NCI-H187 treated with DMSO at 0.1 percent for 48 hours (cell line): ENCODE measurements around the gene ZNF511.
A peak's percentile ranks its signal among the peaks of the same experiment; 100 is the strongest.
"Not testable (repeated sequence)": the region's sequence is repeated elsewhere in the genome, so short reads cannot be mapped to it uniquely, and the experiment has no call there.

ENCODE experiments used
- DNase-seq: peaks from one replicate; lab custom pipeline; 2025; lab: John Stamatoyannopoulos, UW

The ZNF511 gene, protein sequence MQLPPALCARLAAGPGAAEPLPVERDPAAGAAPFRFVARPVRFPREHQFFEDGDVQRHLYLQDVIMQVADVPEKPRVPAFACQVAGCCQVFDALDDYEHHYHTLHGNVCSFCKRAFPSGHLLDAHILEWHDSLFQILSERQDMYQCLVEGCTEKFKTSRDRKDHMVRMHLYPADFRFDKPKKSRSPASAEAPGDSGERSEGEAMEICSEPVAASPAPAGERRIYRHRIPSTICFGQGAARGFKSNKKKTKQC

GRCh38 chr10:133308421-133309099, at the start of gene ZNF511, which contains the start of gene TUBGCP2:
Gene ZNF511 (plus strand): TSS chr10:133308914. CDS start chr10:133308944, 30 bp downstream.
Gene TUBGCP2 (minus strand): TSS chr10:133308872. CDS start chr10:133302941, 5,931 bp downstream.
- no peak for DNase-seq

GRCh38 chr10:133259602-133259989, 49.1 kb upstream of the ZNF511 start:
- DNase-seq, result no peak

GRCh38 chr10:133260895-133261725, 47.6 kb upstream of the ZNF511 start:
- DNase-seq, result no peak

- no peak for DNase-seq
Observed at GRCh38 chr10:133261726-133262325, 46.9 kb upstream of the ZNF511 start.

- DNase-seq, result peak; percentile 37
Observed at GRCh38 chr10:133262696-133263095, 46.0 kb upstream of the ZNF511 start.

GRCh38 chr10:133263674-133264073, 45.0 kb upstream of the ZNF511 start:
- no peak for DNase-seq

DNA sequence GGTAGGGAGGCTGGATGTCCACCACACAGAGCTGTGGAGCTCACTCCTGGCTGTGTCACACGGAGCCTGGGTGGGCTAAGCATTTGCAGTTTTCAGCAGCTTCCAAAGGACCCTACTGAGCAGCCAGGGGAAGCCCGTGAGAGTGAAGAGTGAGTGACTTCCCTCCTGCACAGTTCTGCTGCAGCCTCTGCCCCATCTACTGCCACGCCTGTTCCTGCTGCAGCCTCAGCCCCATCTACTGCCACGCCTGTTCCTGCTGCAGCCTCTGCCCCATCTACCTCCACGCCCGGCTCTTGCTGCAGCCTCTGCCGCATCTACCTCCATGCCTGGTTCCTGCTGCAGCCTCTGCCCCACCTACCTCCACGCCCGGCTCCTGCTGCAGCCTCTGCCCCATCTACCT, 44.3 kb upstream of the ZNF511 start:
- no peak for DNase-seq

DNA sequence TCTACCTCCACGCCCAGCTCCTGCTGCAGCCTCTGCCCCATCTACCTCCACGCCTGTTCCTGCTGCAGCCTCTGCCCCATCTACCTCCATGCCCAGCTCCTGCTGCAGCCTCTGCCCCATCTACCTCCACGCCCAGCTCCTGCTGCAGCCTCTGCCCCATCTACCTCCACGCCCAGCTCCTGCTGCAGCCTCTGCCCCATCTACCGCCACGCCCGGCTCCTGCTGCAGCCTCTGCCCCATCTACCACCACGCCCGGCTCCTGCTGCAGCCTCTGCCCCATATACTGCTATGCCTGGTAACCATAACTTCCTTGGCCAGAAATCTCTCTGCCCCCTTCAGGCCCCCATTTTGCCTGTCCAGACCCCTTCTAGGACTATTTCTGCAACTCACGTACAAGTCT, 43.7 kb upstream of the ZNF511 start:
- DNase-seq, result not testable (repeated sequence)

- DNase-seq, result no peak
Observed at GRCh38 chr10:133266056-133266795, 42.5 kb upstream of the ZNF511 start.

DNA sequence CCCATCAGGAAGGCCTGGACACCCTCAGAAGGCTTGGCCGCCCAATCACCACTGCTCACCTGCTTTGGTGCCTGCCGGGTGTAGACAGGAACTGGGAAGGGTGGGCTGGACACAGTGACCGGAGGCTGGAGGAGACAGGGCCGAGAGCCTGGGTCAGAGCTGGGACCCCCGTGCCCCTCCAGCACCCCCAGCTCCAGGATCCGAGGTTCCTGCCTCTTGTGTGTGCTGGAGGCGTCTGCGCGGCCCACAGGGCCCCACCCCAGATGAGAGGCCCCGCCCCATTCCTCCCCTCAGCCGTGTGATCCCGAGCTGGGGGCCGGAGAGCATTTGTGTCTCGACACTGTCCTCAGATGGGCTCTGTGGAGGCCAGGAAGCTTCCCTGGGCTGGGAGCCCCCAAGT, 41.4 kb upstream of the ZNF511 start:
- DNase-seq, result no peak

DNA sequence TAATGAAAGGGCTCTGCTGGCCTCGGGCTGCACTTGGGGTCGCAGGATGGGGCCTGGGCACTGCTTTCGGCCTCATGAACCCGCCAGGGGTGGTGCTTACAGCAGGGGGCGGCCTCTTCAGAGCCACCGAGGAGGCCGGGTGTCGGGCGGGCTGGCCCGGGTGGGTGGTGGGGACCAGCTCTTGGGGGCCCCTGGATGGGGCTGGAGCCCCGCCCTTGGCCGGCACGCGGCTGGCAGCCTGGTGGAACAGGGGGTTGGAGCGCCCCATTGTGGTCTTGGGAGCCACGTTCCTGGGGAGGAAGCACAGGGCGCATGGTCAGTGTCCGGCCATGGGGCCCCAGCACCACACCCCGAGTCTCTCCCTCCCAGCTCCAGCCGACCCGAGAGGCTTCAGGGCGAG, 40.9 kb upstream of the ZNF511 start:
- no peak for DNase-seq

DNA sequence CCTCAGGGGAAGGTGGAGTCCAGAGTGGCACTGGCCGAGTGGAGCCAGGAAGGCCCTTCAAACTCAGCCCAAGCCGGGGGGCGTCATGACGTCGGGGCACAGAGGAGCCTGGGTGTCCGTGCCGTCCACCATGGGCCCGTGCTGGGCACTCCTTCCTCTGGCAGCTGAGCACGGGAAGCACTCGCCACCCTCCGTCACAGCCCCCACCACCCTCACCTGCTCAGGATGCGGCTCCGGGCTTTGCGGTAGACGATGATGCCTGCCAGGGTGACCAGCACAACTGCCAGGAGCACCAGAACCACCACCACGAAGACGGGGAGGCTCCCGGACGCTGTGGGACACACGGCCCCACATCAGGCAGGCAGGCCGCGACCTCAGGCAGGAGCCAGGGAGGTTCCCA, 40.2 kb upstream of the ZNF511 start:
- DNase-seq, result no peak

- DNase-seq, result no peak
Observed at GRCh38 chr10:133269367-133269766, 39.3 kb upstream of the ZNF511 start.

GRCh38 chr10:133270204-133270603, 38.5 kb upstream of the ZNF511 start:
- DNase-seq, result no peak

DNA sequence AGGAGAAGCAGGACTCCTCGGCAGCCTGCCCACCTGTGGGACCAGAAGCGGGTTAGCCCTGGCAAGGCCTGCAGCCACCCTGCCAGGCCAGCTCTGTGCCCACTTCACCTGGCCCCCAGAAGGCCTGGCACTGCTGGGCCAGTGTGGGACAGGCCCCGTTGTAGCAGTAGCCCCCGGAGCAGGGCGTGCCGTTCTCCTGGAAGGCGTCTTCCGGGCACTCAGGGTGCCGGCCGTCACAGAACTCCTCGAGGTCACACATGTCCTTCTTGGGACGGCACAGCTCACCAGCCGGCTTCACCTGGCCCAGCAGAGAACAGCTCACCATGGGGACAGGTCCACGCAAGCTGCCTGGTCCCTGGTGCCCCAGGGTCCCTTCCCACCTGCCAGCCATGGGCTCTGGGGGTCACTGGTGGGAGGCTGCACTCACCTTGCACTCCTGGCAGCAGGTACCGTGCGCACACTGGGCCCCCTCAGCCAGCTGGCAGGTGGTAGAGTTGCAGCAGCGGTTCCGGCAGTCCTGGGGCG, 37.9 kb upstream of the ZNF511 start:
- no peak for DNase-seq

- DNase-seq, result no peak
Observed at GRCh38 chr10:133271521-133272300, 37.0 kb upstream of the ZNF511 start.

DNA sequence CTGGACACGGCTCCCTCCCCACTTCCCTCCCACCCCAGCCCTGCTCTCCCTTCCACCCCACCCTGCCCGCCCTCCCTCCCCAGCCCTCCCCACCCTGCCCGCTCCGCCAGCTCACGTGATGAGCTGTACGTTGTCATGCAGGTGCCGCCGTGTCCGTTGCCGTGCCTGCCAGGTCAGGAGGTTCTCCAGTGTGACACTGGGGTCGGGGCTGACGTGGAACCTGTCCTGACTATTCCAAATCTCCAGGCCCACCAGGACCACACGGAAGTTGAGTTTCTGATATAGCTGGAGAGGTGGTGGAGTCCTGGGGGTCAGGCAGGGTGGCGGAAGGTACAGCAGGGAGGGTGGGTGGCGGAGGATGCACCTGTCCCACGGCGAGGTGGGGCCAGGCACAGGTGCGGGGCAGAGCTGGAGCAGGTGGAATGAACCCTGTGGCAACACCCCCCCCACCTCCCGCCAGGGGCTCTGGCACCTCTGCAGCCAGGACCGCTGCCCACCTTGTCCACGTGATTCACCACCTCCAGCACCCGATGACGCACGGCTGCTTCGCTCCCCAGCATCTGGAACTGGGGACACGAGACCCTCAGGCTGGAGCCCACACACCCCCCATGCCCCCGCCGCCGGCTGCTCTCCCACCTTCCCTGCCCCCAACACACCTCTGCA, 36.3 kb upstream of the ZNF511 start:
- DNase-seq, result no peak

DNA sequence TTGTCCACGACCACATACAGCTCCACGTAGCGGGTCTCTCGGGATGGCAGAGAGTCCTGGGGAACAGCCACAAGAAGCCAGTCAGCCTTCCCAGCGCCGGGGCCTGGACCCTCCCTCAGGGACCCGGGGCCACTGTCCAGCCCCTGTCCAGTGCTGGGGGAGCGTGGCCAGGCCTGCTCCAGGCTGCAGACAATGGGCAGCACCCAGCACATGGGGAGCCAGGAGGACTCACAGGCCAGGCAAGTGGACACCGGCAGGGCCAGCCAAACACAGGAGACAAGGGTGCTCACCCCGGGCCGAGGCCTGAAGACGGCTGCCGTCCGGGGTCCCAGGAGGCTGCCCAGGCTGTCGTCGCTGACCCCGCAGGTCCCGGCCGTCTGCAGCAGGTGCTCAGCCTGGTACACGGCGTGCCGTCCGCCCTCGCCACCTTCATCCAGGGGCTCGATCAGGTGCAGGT, 35.7 kb upstream of the ZNF511 start:
- no peak for DNase-seq

DNA sequence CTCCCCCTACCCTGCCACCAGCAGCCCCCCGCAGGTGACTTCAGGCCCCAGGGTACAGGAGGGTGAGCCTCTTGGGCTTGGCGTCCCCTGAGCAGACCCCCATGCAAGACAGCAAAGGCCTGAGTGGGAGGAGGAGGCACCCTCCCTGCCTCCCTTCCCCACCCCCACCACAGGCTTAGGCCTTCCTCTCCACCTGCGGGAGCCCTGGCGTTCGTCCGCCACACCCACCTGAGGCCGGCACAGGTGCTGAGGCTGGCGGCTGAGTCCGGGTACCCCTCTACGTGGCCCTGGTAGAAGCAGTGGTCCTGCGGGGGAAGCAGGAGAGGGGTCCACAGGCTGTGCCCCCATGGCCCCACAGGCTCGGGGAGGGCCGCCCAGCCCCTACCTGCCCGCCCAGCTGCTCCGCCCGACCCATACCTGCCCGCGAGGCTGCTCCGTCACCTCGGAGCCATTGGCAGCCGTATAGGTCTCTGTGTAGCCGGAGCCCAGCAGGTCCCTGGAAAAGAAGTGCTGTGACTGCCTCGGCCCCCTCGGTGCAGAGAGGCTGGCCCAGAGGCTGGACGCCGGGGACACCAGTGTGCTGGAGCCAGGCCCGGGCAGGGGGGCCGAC, 35.1 kb upstream of the ZNF511 start:
- DNase-seq, result no peak
